Activated CD8-positive, alpha-beta memory T cell treated with anti-CD3 and anti-CD28 coated beads for 36 hours (primary cell): ENCODE results near the gene SFPQ. TPM values are rescaled to one million over a fixed set of nuclear protein-coding genes. Genes with fewer than 3 reads are reported as not detected.
"Not testable (repeated sequence)": the region's sequence is repeated elsewhere in the genome, so short reads cannot be mapped to it uniquely, and the experiment has no call there.

Experiments used
- CTCF ChIA-PET: fragments of 350-600 bp; sonication (Branson Sonifier 250); formaldehyde crosslinking; loops from one replicate; lab custom pipeline; 2021; ENCODE audit warnings: antibody characterized with exemption; lab: Charles Lee
- POLR2A ChIA-PET: fragments of 350-600 bp; sonication (Branson Sonifier 250); formaldehyde crosslinking; loops from one replicate; lab custom pipeline; 2021; ENCODE audit warnings: antibody characterized with exemption; lab: Charles Lee
- total RNA-seq, 2 experiments: library from RNA; stranded (reverse); gene quantifications; one replicate each; pipeline ENCODE4 v1.2.3, GENCODE V29; 2021

SFPQ gene
- total RNA-seq, 2 experiments from 2014 or later: 356 to 367 TPM

- CTCF ChIA-PET: interaction anchor here (1.0 kb wide), 1 partner anchor 9 kb away, joined by 3 read pairs; no protein-coding TSS in a partner anchor
- POLR2A ChIA-PET: interaction anchor here (0.6 to 1.2 kb wide), 3 partner anchors 12 to 115 kb away, joined by 3 to 8 read pairs (median 4); partner anchors contain the start of gene SFPQ
These were observed 21.4 kb downstream of the SFPQ start for GRCh38 chr1:35171579-35171978.

GRCh38 chr1:35164893-35165292, 28.1 kb downstream of the SFPQ start:
- ChIA-PET POLR2A (no interaction called here), CTCF (no interaction called here)

- POLR2A ChIA-PET: no interaction called here
These were observed 41.7 kb downstream of the SFPQ start for GRCh38 chr1:35151220-35151619.

GRCh38 chr1:35145892-35146549, 46.9 kb downstream of the SFPQ start:
- CTCF ChIA-PET, POLR2A ChIA-PET: not testable (repeated sequence)

More at GRCh38 chr1:35151220-35151619, 41.7 kb downstream of the SFPQ start:
- CTCF ChIA-PET: no interaction called here

DNA sequence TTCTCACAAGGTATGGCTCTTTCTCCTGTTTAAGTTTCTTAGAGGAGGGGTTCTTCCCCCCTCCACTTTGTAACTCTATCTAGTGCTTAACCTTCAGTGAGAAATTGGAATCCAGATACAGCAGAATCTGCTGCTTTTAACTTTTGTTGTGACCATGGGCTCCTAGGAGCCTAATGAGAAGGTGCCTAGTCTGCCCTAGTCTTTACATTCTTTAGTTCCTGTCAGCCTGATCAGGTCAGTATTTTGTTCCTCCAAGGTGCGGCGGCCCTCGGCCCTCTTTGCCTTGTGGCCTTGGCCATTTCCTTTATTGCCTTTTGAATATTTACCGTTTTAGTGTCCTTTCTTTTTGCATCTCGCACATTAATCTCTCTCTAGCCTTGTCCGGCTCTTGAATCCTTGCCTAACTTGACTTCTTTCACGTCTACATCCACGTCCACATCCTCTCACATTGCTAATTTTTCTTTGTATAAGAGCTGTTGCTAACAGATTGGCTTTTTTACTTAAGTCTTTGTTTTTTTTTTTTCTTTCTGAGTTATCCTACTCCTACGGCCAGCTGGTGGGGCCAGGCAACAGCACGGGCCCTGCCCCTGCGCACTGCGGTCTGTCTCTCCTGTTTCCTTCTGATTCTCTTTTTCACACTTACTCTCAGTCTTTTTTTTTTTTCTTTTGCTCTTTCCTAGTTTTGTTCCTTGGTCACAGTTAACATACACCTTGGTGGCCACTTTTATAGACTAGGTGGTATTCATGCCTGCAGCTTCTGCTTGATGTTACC, 49.0 kb downstream of the SFPQ start:
- CTCF ChIA-PET: no interaction called here
- POLR2A ChIA-PET: no interaction called here

DNA sequence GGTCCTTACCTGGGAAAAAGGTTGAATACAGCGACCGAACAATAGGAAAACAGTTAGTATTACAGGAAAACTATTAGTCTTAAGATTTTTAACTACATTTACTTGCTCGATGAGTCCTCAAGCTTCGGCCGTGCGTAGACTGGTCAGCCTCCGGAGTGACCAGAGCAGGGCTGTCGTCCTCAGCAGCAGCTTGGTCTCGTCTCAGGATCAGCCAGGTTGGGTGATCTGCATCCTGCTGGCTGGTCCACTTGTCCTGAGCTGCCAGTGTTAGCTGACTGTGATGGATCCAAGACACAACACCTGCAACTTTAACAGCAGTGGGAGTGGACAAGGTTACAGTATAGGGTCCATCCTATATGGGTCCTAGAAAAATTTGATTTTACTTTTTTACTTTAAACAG, 50.2 kb downstream of the SFPQ start:
- POLR2A ChIA-PET, CTCF ChIA-PET: not testable (repeated sequence)

DNA sequence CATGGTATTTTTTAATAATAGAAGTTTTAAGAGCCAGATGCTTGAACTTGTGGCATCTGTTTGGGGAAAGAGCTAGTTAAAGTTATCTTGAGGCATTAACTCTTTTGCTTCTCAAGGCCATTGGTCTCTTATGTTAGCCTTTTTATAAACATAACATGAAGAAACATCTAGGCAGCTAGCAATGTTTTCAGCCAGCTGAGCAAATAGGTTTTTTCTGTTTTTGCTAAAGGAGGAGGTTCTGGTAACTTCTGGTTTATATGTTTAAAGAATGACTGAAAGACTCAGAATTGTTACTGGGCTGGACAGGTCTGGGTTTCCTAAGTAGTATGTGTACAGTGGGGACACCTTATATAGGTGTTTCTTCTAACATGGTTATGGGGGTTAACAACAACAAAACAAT, 50.7 kb downstream of the SFPQ start:
- CTCF ChIA-PET, POLR2A ChIA-PET: not testable (repeated sequence)

DNA sequence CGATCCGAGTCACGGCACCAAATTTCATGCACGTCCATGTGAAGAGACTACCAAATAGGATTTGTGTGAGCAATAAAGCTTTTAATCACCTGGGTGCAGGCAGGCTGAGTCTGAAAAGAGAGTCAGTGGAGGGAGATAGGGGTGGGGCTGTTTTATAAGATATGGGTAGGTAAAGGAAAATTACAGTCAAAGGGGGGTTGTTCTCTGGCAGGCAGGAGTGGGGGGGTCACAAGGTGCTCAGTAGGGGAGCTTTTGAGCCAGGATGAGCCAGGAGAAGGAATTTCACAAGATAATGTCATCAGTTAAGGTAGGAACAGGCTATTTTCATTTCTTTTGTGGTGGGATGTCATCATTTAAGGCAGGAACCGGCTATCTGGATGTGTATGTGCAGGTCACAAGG, 55.4 kb downstream of the SFPQ start:
- POLR2A ChIA-PET, CTCF ChIA-PET: not testable (repeated sequence)

- CTCF ChIA-PET: no interaction called here
- POLR2A ChIA-PET: no interaction called here
These were observed 56.2 kb downstream of the SFPQ start for GRCh38 chr1:35136780-35137179.

Other genes with a start within 250 kb of the SFPQ start
- 10 to 100 TPM; 29.0 to 30.8 TPM for gene TMEM35B, start 207.8 kb downstream of the SFPQ start, total RNA-seq
- 10 to 100 TPM; 15.7 to 16.5 TPM for gene ZMYM6, start 161.2 kb downstream of the SFPQ start, total RNA-seq
- gene ZMYM1, start 113.8 kb downstream of the SFPQ start, total RNA-seq: 1 to 10 TPM; 3.2 to 4.9 TPM
- 10 to 100 TPM; 30.2 to 30.6 TPM for gene ZMYM4, start 75.6 kb upstream of the SFPQ start, total RNA-seq